OCI-LY1 (cell line): ENCODE results near the gene ISG20.

ENCODE experiments used
- CTCF ChIP-seq: fragments of 200-600 bp; sonication (generic), shearing (Covaris generic); IDR thresholded peaks from 2 replicates; pipeline ENCODE4 v1.5.1; 2017; ENCODE audit warnings: mild to moderate bottlenecking, antibody characterized with exemption, low read length, moderate library complexity, mixed read lengths
- EZH2 ChIP-seq: fragments of 200-600 bp; sonication (generic), shearing (Covaris generic); IDR thresholded peaks from 2 replicates; pipeline ENCODE4 v1.8.0; 2017; ENCODE audit warnings: borderline replicate concordance, mixed run types, mild to moderate bottlenecking, antibody characterized with exemption, low read length, moderate library complexity, mixed read lengths

- no peak for TF ChIP-seq CTCF
- TF ChIP-seq EZH2, result no peak
These were observed 47.4 kb upstream of the ISG20 start for GRCh38 chr15:88591384-88591783.
